RWPE2 (cell line): ENCODE measurements around the gene ITPK1.

Experiments used
- ATAC-seq: fragments of 200-7000 bp; cut with Tn5 transposase; 3 replicates; pipeline ENCODE4 v1.9.1; 2021; ENCODE audit warnings: low read depth
- DNase-seq: peaks from one replicate; pipeline ENCODE4 v3.0.0-alpha.2; 2020; ENCODE audit warnings: low spot score
- H3K27ac ChIP-seq: fragments of 450-650 bp; 2 replicates; pipeline ENCODE4 v1.5.1; 2017; ENCODE audit warnings: mild to moderate bottlenecking; ENCODE audit not compliant: poor library complexity, severe bottlenecking
- H3K27me3 ChIP-seq: fragments of 250-450 bp; sonication (Bioruptor Pico); 2 replicates; pipeline ENCODE4 v1.5.1; 2021; ENCODE audit warnings: mild to moderate bottlenecking, moderate library complexity; ENCODE audit not compliant: insufficient read depth, poor library complexity, severe bottlenecking
- H3K36me3 ChIP-seq: fragments of 250-450 bp; sonication (Bioruptor Pico); 2 replicates; pipeline ENCODE4 v1.5.1; 2020; ENCODE audit warnings: low read depth, mild to moderate bottlenecking, moderate library complexity
- H3K4me1 ChIP-seq: fragments of 250-450 bp; sonication (Bioruptor Pico); 2 replicates; pipeline ENCODE4 v1.5.1; 2021; ENCODE audit warnings: mild to moderate bottlenecking, moderate library complexity; ENCODE audit not compliant: insufficient read depth, poor library complexity, severe bottlenecking
- H3K4me3 ChIP-seq: fragments of 250-450 bp; sonication (Bioruptor Pico); 2 replicates; pipeline ENCODE4 v1.5.1; 2021; ENCODE audit warnings: mild to moderate bottlenecking, moderate library complexity; ENCODE audit not compliant: severe bottlenecking
- H3K9me3 ChIP-seq: fragments of 250-450 bp; sonication (Bioruptor Pico); 2 replicates; pipeline ENCODE4 v1.5.1; 2021; ENCODE audit warnings: mild to moderate bottlenecking, moderate library complexity; ENCODE audit not compliant: severe bottlenecking
- CTCF ChIP-seq: fragments of 450-650 bp; IDR thresholded peaks from one replicate; pipeline ENCODE4 v1.5.1; 2017; ENCODE audit warnings: mild to moderate bottlenecking, moderate library complexity; ENCODE audit not compliant: poor library complexity, severe bottlenecking

Gene ITPK1

GRCh38 chr14:93017898-93018297 lies 97.8 kb downstream of the ITPK1 start:
- Histone ChIP-seq H3K4me3 (no peak overlapping the region), H3K27ac (no peak overlapping the region), H3K27me3 (no peaks in the 10 kb centered on the region), H3K9me3 (no peaks in the 10 kb centered on the region), H3K4me1 (no peaks in the 10 kb centered on the region), H3K36me3 (peaks cover 25% of the 10 kb centered on the region)
- ATAC-seq (no peak), DNase-seq (no peak)
- TF ChIP-seq CTCF, result no peak

- H3K27ac ChIP-seq, result no peak overlapping the region
- no peak for TF ChIP-seq CTCF
- ATAC-seq, result no peak
- no peaks in the 10 kb centered on the region for H3K27me3 ChIP-seq
- H3K4me1 ChIP-seq, result no peaks in the 10 kb centered on the region
- no peak for DNase-seq
- H3K36me3 ChIP-seq, result peaks cover 25% of the 10 kb centered on the region
- H3K9me3 ChIP-seq, result no peaks in the 10 kb centered on the region
- H3K4me3 ChIP-seq, result no peak overlapping the region
Observed at GRCh38 chr14:93017301-93017797, 98.4 kb downstream of the ITPK1 start.

GRCh38 chr14:93016275-93016845 lies 99.4 kb downstream of the ITPK1 start:
- Histone ChIP-seq H3K9me3 (no peaks in the 10 kb centered on the region), H3K36me3 (peaks cover 25% of the 10 kb centered on the region), H3K4me1 (no peaks in the 10 kb centered on the region), H3K4me3 (no peak overlapping the region), H3K27ac (no peak overlapping the region), H3K27me3 (no peaks in the 10 kb centered on the region)
- no peak for TF ChIP-seq CTCF
- ATAC-seq (no peak), DNase-seq (no peak)

- Histone ChIP-seq H3K4me1 (no peaks in the 10 kb centered on the region), H3K27ac (no peak overlapping the region), H3K4me3 (no peak overlapping the region), H3K27me3 (no peaks in the 10 kb centered on the region), H3K36me3 (peaks cover 25% of the 10 kb centered on the region), H3K9me3 (no peaks in the 10 kb centered on the region)
- no peak for TF ChIP-seq CTCF
- ATAC-seq (no peak), DNase-seq (no peak)
Observed at GRCh38 chr14:93015505-93015904, 100.2 kb downstream of the ITPK1 start.

- ATAC-seq, result no peak
- Histone ChIP-seq H3K4me1 (no peaks in the 10 kb centered on the region), H3K36me3 (peaks cover 25% of the 10 kb centered on the region), H3K9me3 (no peaks in the 10 kb centered on the region), H3K27me3 (no peaks in the 10 kb centered on the region), H3K27ac (no peak overlapping the region), H3K4me3 (no peak overlapping the region)
- no peak for DNase-seq
- no peak for TF ChIP-seq CTCF
Observed at GRCh38 chr14:93015064-93015463, 100.7 kb downstream of the ITPK1 start.
